ENCODE results near the gene PCSK5. TPM values are rescaled to one million over a fixed set of nuclear protein-coding genes. Genes with fewer than 3 reads are reported as not detected.

The PCSK5 gene
- total RNA-seq, 1 donor from 2014 or later: 16.7 TPM

DNA sequence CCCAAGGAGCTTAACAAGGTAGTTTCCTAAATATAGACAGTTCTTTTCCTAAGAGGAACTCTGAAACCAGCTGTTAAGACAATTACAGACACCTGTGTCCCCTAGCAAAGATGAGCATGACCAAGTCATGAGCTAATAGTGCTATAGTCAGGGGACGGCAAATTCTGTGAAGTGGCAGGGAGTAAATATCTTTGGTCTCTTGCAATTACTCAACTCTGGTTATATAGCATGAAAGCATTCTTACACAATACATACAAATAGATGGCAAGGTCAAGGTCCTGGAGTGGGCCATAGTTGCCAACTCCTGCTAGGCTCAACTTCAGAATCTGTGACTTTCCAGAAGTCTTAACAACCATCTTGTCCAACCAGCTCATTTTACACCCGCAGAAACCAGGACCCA lies 400.1 kb downstream of the PCSK5 start:
- Histone ChIP-seq H3K9ac (ENCODE audit: low read depth in 1 of 3, low read length in 3 of 3) (no peak overlapping the region), H3K27ac (ENCODE audit: low read depth, low read length) (no peak overlapping the region), H3K4me1 (ENCODE audit: control insufficient read depth in 3 of 3, insufficient read depth in 3 of 3, low read length in 3 of 3) (no peaks in the 10 kb centered on the region), H3K9me3 (ENCODE audit: control insufficient read depth in 3 of 3, low read length in 3 of 3) (no peaks in the 10 kb centered on the region), H3K4me3 (ENCODE audit: low read length in 3 of 3) (no peak overlapping the region), H3K27me3 (ENCODE audit: control insufficient read depth in 3 of 3, insufficient read depth in 3 of 3, low read length in 3 of 3) (no peaks in the 10 kb centered on the region), H3K36me3 (ENCODE audit: control insufficient read depth in 3 of 3, insufficient read depth in 3 of 3, low read length in 3 of 3) (no peaks in the 10 kb centered on the region)

- Histone ChIP-seq H3K27me3 (ENCODE audit: control insufficient read depth in 3 of 3, insufficient read depth in 3 of 3, low read length in 3 of 3) (peaks cover 0 to 2% (median 0%) of the 10 kb centered on the region in 3 donors), H3K9me3 (ENCODE audit: control insufficient read depth in 3 of 3, low read length in 3 of 3) (no peaks in the 10 kb centered on the region), H3K36me3 (ENCODE audit: control insufficient read depth in 3 of 3, insufficient read depth in 3 of 3, low read length in 3 of 3) (no peaks in the 10 kb centered on the region), H3K9ac (ENCODE audit: low read depth in 1 of 3, low read length in 3 of 3) (no peak overlapping the region), H3K27ac (ENCODE audit: low read depth, low read length) (no peak overlapping the region), H3K4me3 (ENCODE audit: low read length in 3 of 3) (no peak overlapping the region), H3K4me1 (ENCODE audit: control insufficient read depth in 3 of 3, insufficient read depth in 3 of 3, low read length in 3 of 3) (peaks cover 0 to 3% (median under 1%) of the 10 kb centered on the region in 3 donors)
Observed at GRCh38 chr9:76292246-76292645, 401.8 kb downstream of the PCSK5 start.

- Histone ChIP-seq H3K9ac (ENCODE audit: low read depth in 1 of 3, low read length in 3 of 3) (no peak overlapping the region), H3K4me3 (ENCODE audit: low read length in 3 of 3) (no peak overlapping the region), H3K27me3 (ENCODE audit: control insufficient read depth in 3 of 3, insufficient read depth in 3 of 3, low read length in 3 of 3) (peaks cover 0 to 4% (median under 1%) of the 10 kb centered on the region in 3 donors), H3K27ac (ENCODE audit: low read depth, low read length) (no peak overlapping the region), H3K9me3 (ENCODE audit: control insufficient read depth in 3 of 3, low read length in 3 of 3) (no peaks in the 10 kb centered on the region), H3K4me1 (ENCODE audit: control insufficient read depth in 3 of 3, insufficient read depth in 3 of 3, low read length in 3 of 3) (peaks cover 0 to 7% (median 4%) of the 10 kb centered on the region in 3 donors), H3K36me3 (ENCODE audit: control insufficient read depth in 3 of 3, insufficient read depth in 3 of 3, low read length in 3 of 3) (no peaks in the 10 kb centered on the region)
Observed at GRCh38 chr9:76292658-76293057, 402.2 kb downstream of the PCSK5 start.

DNA sequence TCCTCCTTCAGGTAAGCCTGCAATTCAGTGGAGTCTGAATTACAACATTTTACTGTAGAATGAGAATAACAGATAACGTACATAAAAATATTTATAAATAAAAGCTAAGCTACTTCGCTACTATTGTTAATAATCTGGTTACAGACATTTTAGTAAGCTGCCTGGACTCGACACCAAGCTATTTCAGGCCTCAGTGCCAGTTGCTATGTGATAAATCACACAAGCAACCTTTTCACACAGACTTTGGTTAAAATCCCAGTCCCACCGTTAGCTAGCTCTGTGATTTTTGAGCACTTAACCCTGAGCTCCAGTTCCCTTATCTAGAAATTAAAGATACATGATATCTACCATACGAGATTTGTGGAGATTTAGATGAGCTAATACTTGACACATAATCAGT lies 403.8 kb downstream of the PCSK5 start:
- no peaks in the 10 kb centered on the region for H3K9me3 ChIP-seq (ENCODE audit: control insufficient read depth in 3 of 3, low read length in 3 of 3)
- no peaks in the 10 kb centered on the region for H3K36me3 ChIP-seq (ENCODE audit: control insufficient read depth in 3 of 3, insufficient read depth in 3 of 3, low read length in 3 of 3)
- peaks cover 0 to 13% (median 4%) of the 10 kb centered on the region in 3 donors for H3K4me1 ChIP-seq (ENCODE audit: control insufficient read depth in 3 of 3, insufficient read depth in 3 of 3, low read length in 3 of 3)
- peaks cover 0 to 11% (median 4%) of the 10 kb centered on the region in 3 donors for H3K27me3 ChIP-seq (ENCODE audit: control insufficient read depth in 3 of 3, insufficient read depth in 3 of 3, low read length in 3 of 3)
- H3K27ac ChIP-seq (ENCODE audit: low read depth, low read length): no peak overlapping the region
- H3K4me3 ChIP-seq (ENCODE audit: low read length in 3 of 3): no peak overlapping the region
- H3K9ac ChIP-seq (ENCODE audit: low read depth in 1 of 3, low read length in 3 of 3): no peak overlapping the region

- no peaks in the 10 kb centered on the region for H3K9me3 ChIP-seq (ENCODE audit: control insufficient read depth in 3 of 3, low read length in 3 of 3)
- no peak overlapping the region for H3K27ac ChIP-seq (ENCODE audit: low read depth, low read length)
- no peak overlapping the region for H3K4me3 ChIP-seq (ENCODE audit: low read length in 3 of 3)
- H3K9ac ChIP-seq (ENCODE audit: low read depth in 1 of 3, low read length in 3 of 3): no peak overlapping the region
- no peaks in the 10 kb centered on the region for H3K36me3 ChIP-seq (ENCODE audit: control insufficient read depth in 3 of 3, insufficient read depth in 3 of 3, low read length in 3 of 3)
- peaks cover 0 to 11% (median 4%) of the 10 kb centered on the region in 3 donors for H3K27me3 ChIP-seq (ENCODE audit: control insufficient read depth in 3 of 3, insufficient read depth in 3 of 3, low read length in 3 of 3)
- H3K4me1 ChIP-seq (ENCODE audit: control insufficient read depth in 3 of 3, insufficient read depth in 3 of 3, low read length in 3 of 3): peaks cover 0 to 13% (median 4%) of the 10 kb centered on the region in 3 donors
Observed at GRCh38 chr9:76296561-76297310, 406.3 kb downstream of the PCSK5 start.

GRCh38 chr9:76297721-76298239 lies 407.3 kb downstream of the PCSK5 start:
- no peaks in the 10 kb centered on the region for H3K9me3 ChIP-seq (ENCODE audit: control insufficient read depth in 3 of 3, low read length in 3 of 3)

DNA sequence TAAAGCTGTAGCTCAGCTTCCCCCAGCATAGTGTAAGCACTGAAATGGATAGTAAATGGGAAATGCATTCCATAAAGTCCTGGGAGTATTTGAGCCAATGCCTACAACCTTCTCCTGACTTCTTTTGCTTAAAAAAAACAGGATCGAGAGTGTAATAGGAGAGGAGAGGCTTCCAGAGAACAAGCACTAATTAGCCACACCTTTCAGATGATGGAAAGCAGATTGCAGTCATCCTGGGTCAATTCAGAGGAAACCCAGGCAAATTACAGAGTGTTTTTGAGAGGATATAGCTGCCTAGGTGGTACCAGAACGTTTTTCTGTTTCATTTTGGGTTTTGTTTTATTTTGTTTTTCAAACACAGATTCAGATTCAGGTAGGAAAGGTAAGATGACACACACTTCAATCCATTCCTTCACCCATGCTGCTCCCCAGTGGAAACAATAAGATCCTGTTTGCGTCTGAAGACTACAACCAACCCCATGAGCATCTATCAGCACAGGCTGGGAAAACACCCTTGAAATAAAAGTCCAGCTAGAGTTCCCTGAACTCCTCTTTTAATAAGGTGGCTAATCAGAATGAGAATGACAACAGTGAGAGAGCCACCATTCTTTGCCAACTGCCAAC lies 408.2 kb downstream of the PCSK5 start:
- peaks cover 0 to 11% (median 4%) of the 10 kb centered on the region in 3 donors for H3K27me3 ChIP-seq (ENCODE audit: control insufficient read depth in 3 of 3, insufficient read depth in 3 of 3, low read length in 3 of 3)
- H3K4me3 ChIP-seq (ENCODE audit: low read length in 3 of 3): peak overlapping the region in 1 of 3 donors; percentile 16
- H3K36me3 ChIP-seq (ENCODE audit: control insufficient read depth in 3 of 3, insufficient read depth in 3 of 3, low read length in 3 of 3): no peaks in the 10 kb centered on the region
- no peaks in the 10 kb centered on the region for H3K9me3 ChIP-seq (ENCODE audit: control insufficient read depth in 3 of 3, low read length in 3 of 3)
- peaks cover 0 to 13% (median 4%) of the 10 kb centered on the region in 3 donors for H3K4me1 ChIP-seq (ENCODE audit: control insufficient read depth in 3 of 3, insufficient read depth in 3 of 3, low read length in 3 of 3)
- H3K9ac ChIP-seq (ENCODE audit: low read depth in 1 of 3, low read length in 3 of 3): no peak overlapping the region
- H3K27ac ChIP-seq (ENCODE audit: low read depth, low read length): peak overlapping the region; percentile 66

More at GRCh38 chr9:76297721-76298239, 407.3 kb downstream of the PCSK5 start:
- peaks cover 0 to 11% (median 4%) of the 10 kb centered on the region in 3 donors for H3K27me3 ChIP-seq (ENCODE audit: control insufficient read depth in 3 of 3, insufficient read depth in 3 of 3, low read length in 3 of 3)
- H3K36me3 ChIP-seq (ENCODE audit: control insufficient read depth in 3 of 3, insufficient read depth in 3 of 3, low read length in 3 of 3): no peaks in the 10 kb centered on the region
- H3K27ac ChIP-seq (ENCODE audit: low read depth, low read length): peak overlapping the region; percentile 66
- peaks cover 0 to 13% (median 4%) of the 10 kb centered on the region in 3 donors for H3K4me1 ChIP-seq (ENCODE audit: control insufficient read depth in 3 of 3, insufficient read depth in 3 of 3, low read length in 3 of 3)
- peak overlapping the region in 1 of 3 donors; percentile 46 for H3K9ac ChIP-seq (ENCODE audit: low read depth in 1 of 3, low read length in 3 of 3)
- peak overlapping the region in 1 of 3 donors; percentile 25 for H3K4me3 ChIP-seq (ENCODE audit: low read length in 3 of 3)

- H3K36me3 ChIP-seq (ENCODE audit: control insufficient read depth in 3 of 3, insufficient read depth in 3 of 3, low read length in 3 of 3): no peaks in the 10 kb centered on the region
- no peak overlapping the region for H3K4me3 ChIP-seq (ENCODE audit: low read length in 3 of 3)
- peaks cover 0 to 7% (median 1%) of the 10 kb centered on the region in 3 donors for H3K4me1 ChIP-seq (ENCODE audit: control insufficient read depth in 3 of 3, insufficient read depth in 3 of 3, low read length in 3 of 3)
- H3K27me3 ChIP-seq (ENCODE audit: control insufficient read depth in 3 of 3, insufficient read depth in 3 of 3, low read length in 3 of 3): peaks cover 3 to 8% (median 4%) of the 10 kb centered on the region in 3 donors
- no peaks in the 10 kb centered on the region for H3K9me3 ChIP-seq (ENCODE audit: control insufficient read depth in 3 of 3, low read length in 3 of 3)
- no peak overlapping the region for H3K9ac ChIP-seq (ENCODE audit: low read depth in 1 of 3, low read length in 3 of 3)
- no peak overlapping the region for H3K27ac ChIP-seq (ENCODE audit: low read depth, low read length)
Observed at GRCh38 chr9:76302543-76302942, 412.1 kb downstream of the PCSK5 start.

DNA sequence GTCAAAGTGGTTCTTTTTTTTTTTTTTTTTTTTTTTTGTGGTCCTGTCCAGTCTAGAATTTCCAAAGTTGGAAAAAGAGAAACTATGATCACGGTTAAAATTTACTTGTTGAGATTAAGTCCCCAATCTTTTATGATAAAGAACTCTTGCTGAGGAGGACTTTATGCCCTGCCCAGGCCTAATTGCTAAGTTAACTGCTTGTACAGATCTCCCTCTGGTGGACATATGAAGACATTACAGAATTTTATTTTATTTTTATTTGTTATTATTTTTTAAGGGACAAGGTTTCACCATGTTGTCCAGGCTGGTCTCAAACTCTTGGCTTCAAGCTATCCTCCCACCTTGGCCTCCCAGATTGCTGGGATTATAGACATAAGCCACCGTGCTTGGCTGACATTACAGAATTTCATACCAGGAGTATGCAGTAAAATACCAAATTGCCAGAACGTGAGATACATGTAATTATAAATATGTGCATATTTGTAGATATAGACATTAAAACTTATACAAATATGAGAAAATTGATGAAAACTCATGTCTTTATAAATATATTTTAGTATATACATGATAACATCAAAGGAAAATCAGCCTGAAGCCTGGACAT lies 412.6 kb downstream of the PCSK5 start:
- Histone ChIP-seq H3K9ac (ENCODE audit: low read depth in 1 of 3, low read length in 3 of 3) (no peak overlapping the region), H3K27me3 (ENCODE audit: control insufficient read depth in 3 of 3, insufficient read depth in 3 of 3, low read length in 3 of 3) (peaks cover under 1 to 4% (median 3%) of the 10 kb centered on the region in 3 donors), H3K4me3 (ENCODE audit: low read length in 3 of 3) (no peak overlapping the region)

More for the DNA sequence above, 412.6 kb downstream of the PCSK5 start:
- H3K27ac ChIP-seq (ENCODE audit: low read depth, low read length): no peak overlapping the region
- no peaks in the 10 kb centered on the region for H3K9me3 ChIP-seq (ENCODE audit: control insufficient read depth in 3 of 3, low read length in 3 of 3)
- peaks cover 0 to 4% (median 0%) of the 10 kb centered on the region in 3 donors for H3K4me1 ChIP-seq (ENCODE audit: control insufficient read depth in 3 of 3, insufficient read depth in 3 of 3, low read length in 3 of 3)
- H3K36me3 ChIP-seq (ENCODE audit: control insufficient read depth in 3 of 3, insufficient read depth in 3 of 3, low read length in 3 of 3): no peaks in the 10 kb centered on the region
